Caco-2 (cell line): ENCODE data around the gene MBTD1. TPM values are rescaled to one million over a fixed set of nuclear protein-coding genes. Genes with fewer than 3 reads are reported as not detected.

ENCODE experiments used
- BruUV-seq: library from RNA; stranded (reverse); fragments of 400-500 nt; replicated peaks from 2 replicates; lab custom pipeline; 2021; lab: Mats Ljungman, UMichigan
- CTCF ChIA-PET: fragments of 300-600 bp; sonication (Branson Sonifier 250); formaldehyde crosslinking; loops from one replicate; lab custom pipeline; 2022; ENCODE audit warnings: antibody characterized with exemption; lab: Charles Lee
- POLR2A ChIA-PET: fragments of 300-600 bp; sonication (Branson Sonifier 250); formaldehyde crosslinking; loops from one replicate; lab custom pipeline; 2022; ENCODE audit warnings: antibody characterized with exemption; lab: Charles Lee
- DNase-seq, 2 experiments: peaks; one replicate each; pipeline versions ENCODE4 v3.0.0 to v3.0.0-alpha.2; 2020 to 2022
- H3K27me3 ChIP-seq: replicated peaks from 2 replicates; pipeline ENCODE4 v1.6.0; 2011; ENCODE audit warnings: low read length; ENCODE audit not compliant: control insufficient read depth, insufficient read depth
- H3K36me3 ChIP-seq: 2 replicates; pipeline ENCODE4 v1.5.1; 2011; ENCODE audit warnings: low read length; ENCODE audit not compliant: control insufficient read depth, insufficient read depth
- H3K4me1 ChIP-seq: fragments of 250-450 bp; sonication (Bioruptor Pico); 2 replicates; pipeline ENCODE4 v1.5.1; 2020; ENCODE audit warnings: mild to moderate bottlenecking
- H3K4me3 ChIP-seq: 2 replicates; pipeline ENCODE4 v1.5.1; 2011; ENCODE audit warnings: low read depth, mild to moderate bottlenecking, control low read depth, low read length
- H3K9me3 ChIP-seq: fragments of 250-450 bp; sonication (Bioruptor Pico); 2 replicates; pipeline ENCODE4 v1.5.1; 2020; ENCODE audit warnings: mild to moderate bottlenecking, moderate library complexity
- H3K27ac Mint-ChIP-seq: one replicate; pipeline ENCODE4 v1.8.0; 2022; ENCODE audit warnings: mixed read lengths; ENCODE audit not compliant: unreplicated experiment
- H3K27me3 Mint-ChIP-seq: one replicate; pipeline ENCODE4 v1.8.0; 2022; ENCODE audit warnings: mixed read lengths; ENCODE audit not compliant: insufficient read depth, unreplicated experiment
- H3K36me3 Mint-ChIP-seq: one replicate; pipeline ENCODE4 v1.8.0; 2022; ENCODE audit warnings: mild to moderate bottlenecking, mixed read lengths; ENCODE audit not compliant: insufficient read depth, unreplicated experiment
- H3K4me1 Mint-ChIP-seq: one replicate; pipeline ENCODE4 v1.8.0; 2022; ENCODE audit warnings: low read depth, mixed read lengths; ENCODE audit not compliant: unreplicated experiment
- H3K4me3 Mint-ChIP-seq: one replicate; pipeline ENCODE4 v1.8.0; 2022; ENCODE audit warnings: mild to moderate bottlenecking, moderate library complexity, mixed read lengths; ENCODE audit not compliant: unreplicated experiment
- H3K9me3 Mint-ChIP-seq: one replicate; pipeline ENCODE4 v1.8.0; 2022; ENCODE audit warnings: mixed read lengths; ENCODE audit not compliant: unreplicated experiment
- CTCF ChIP-seq, 2 experiments: fragments of 200-600 bp in 1 of 2; IDR thresholded peaks; 1 replicate in 1 of 2; 2 replicates in 1 of 2; pipeline versions ENCODE4 v1.5.1 to v1.8.0; 2011 to 2022; ENCODE audit warnings: antibody characterized with exemption in 1 of 2, control low read depth in 1 of 2, inconsistent platforms in 1 of 2, low read depth in 1 of 2, low read length in 1 of 2, mild to moderate bottlenecking in 1 of 2, moderate library complexity in 1 of 2; ENCODE audit not compliant: insufficient read depth in 1 of 2, severe bottlenecking in 1 of 2, unreplicated experiment in 1 of 2
- intact Hi-C: fragments of 100-400 bp; cut with micrococcal nuclease; formaldehyde crosslinking; loops from one replicate; pipeline ENCODE4 v1.10.0; 2022; ENCODE audit not compliant: unreplicated experiment
- total RNA-seq: library from RNA; stranded (reverse); gene quantifications from 2 replicates; pipeline ENCODE4 v1.2.3, GENCODE V29; 2022

MBTD1 gene
- total RNA-seq, 1 experiment from 2014 or later = 26.2 TPM

DNA sequence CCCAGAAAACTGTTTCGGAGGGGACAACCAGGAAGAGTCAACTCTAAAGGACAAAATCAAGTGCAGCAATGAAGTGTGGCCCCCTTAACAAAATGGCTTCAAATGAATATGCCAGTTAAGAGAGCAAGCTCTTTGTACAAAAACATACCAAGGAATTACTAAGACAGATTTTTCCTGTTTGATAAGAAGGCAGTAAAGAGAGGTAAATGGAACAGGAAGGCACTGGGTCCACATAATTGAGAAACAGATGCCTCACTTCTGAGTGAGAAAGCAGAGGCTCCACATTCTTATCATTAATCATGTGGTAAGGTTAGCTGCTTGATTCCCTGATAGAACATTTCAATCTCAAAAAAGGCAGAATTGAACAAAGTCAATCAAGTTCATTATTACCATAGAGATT, 44.9 kb downstream of the MBTD1 start:
- intact Hi-C loops = no loop called here
- CTCF ChIA-PET = no interaction called here
- DNase-seq = no peak
- Histone ChIP-seq H3K9me3 (no peaks in the 10 kb centered on the region), H3K27me3 (no peaks in the 10 kb centered on the region), H3K4me1 (no peaks in the 10 kb centered on the region), H3K4me3 (no peak overlapping the region), H3K36me3 (no peaks in the 10 kb centered on the region)
- Mint-ChIP-seq H3K27ac (no peak overlapping the region), H3K4me1 (no peaks in the 10 kb centered on the region), H3K27me3 (no peaks in the 10 kb centered on the region), H3K36me3 (peaks cover 39% of the 10 kb centered on the region), H3K9me3 (no peaks in the 10 kb centered on the region), H3K4me3 (no peak overlapping the region)
- no peak for TF ChIP-seq CTCF (IDR thresholded peaks at IDR 0.05; ENCODE audit: insufficient read depth in 1 of 2, low read depth in 1 of 2, low read length in 1 of 2, severe bottlenecking in 1 of 2, unreplicated experiment in 1 of 2)
- POLR2A ChIA-PET = no interaction called here
- BruUV-seq = no TSS peak

GRCh38 chr17:51203838-51204237, 56.0 kb downstream of the MBTD1 start:
- no peak for TF ChIP-seq CTCF (IDR thresholded peaks at IDR 0.05; ENCODE audit: insufficient read depth in 1 of 2, low read depth in 1 of 2, low read length in 1 of 2, severe bottlenecking in 1 of 2, unreplicated experiment in 1 of 2)
- H3K27me3 ChIP-seq = no peaks in the 10 kb centered on the region
- H3K4me1 Mint-ChIP-seq = no peaks in the 10 kb centered on the region
- no peaks in the 10 kb centered on the region for H3K4me1 ChIP-seq
- ChIA-PET CTCF (no interaction called here), POLR2A (no interaction called here)
- BruUV-seq = no TSS peak
- H3K4me3 Mint-ChIP-seq = no peak overlapping the region
- H3K27me3 Mint-ChIP-seq = no peaks in the 10 kb centered on the region
- H3K36me3 ChIP-seq = peaks cover 3% of the 10 kb centered on the region; the same call in 1 of the 2 replicates
- DNase-seq = no peak
- no peaks in the 10 kb centered on the region for H3K9me3 ChIP-seq
- no peaks in the 10 kb centered on the region for H3K9me3 Mint-ChIP-seq
- intact Hi-C loops = no loop called here
- H3K27ac Mint-ChIP-seq = no peak overlapping the region
- H3K36me3 Mint-ChIP-seq = peaks cover 44% of the 10 kb centered on the region
- no peak overlapping the region for H3K4me3 ChIP-seq

DNA sequence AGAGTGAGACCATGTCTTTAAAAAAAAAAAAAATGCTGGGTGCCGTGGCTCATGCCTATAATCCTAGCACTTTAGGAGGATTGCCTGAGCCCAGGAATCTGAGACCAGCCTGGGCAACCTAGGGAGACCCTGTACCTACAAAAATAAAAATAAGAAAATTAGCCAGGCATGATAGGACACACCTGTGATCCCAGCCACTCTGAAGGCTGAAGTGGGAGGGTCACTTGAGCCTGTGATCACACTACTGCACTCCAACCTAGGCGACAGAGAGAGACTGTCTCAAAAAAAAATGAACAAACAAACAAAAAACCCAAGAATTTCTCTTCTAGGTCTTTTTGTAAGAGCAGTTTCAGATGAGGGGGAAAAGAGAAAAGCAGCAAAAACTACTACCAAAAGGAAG, 59.0 kb downstream of the MBTD1 start:
- intact Hi-C loops = no loop called here
- Mint-ChIP-seq H3K27me3 (no peaks in the 10 kb centered on the region), H3K9me3 (no peaks in the 10 kb centered on the region), H3K27ac (no peak overlapping the region), H3K36me3 (peaks cover 51% of the 10 kb centered on the region), H3K4me1 (peaks cover 11% of the 10 kb centered on the region), H3K4me3 (no peak overlapping the region)
- H3K36me3 ChIP-seq = peaks cover 5% of the 10 kb centered on the region
- POLR2A ChIA-PET = no interaction called here
- BruUV-seq = no TSS peak
- H3K27me3 ChIP-seq = no peaks in the 10 kb centered on the region
- DNase-seq = no peak
- CTCF ChIA-PET = interaction anchor here (0.6 kb wide), 1 partner anchor 590 kb away, joined by 6 read pairs; no protein-coding TSS in a partner anchor
- H3K4me3 ChIP-seq = no peak overlapping the region
- no peaks in the 10 kb centered on the region for H3K4me1 ChIP-seq
- TF ChIP-seq CTCF (IDR thresholded peaks at IDR 0.05; ENCODE audit: insufficient read depth in 1 of 2, low read depth in 1 of 2, low read length in 1 of 2, severe bottlenecking in 1 of 2, unreplicated experiment in 1 of 2) = no peak
- H3K9me3 ChIP-seq = no peaks in the 10 kb centered on the region
